Measurements from ENCODE around the gene SV2C. TPM values are rescaled to one million over a fixed set of nuclear protein-coding genes. Genes with fewer than 3 reads are reported as not detected.
"Not testable (repeated sequence)": the region's sequence is repeated elsewhere in the genome, so short reads cannot be mapped to it uniquely, and the experiment has no call there.

Gene SV2C
- total RNA-seq, 5 donors from 2014 or later (not counting 1 experiment from before 2014, with no cell fraction given) = 0.03 to 0.07 (median 0.03) TPM; not detected in 2

DNA sequence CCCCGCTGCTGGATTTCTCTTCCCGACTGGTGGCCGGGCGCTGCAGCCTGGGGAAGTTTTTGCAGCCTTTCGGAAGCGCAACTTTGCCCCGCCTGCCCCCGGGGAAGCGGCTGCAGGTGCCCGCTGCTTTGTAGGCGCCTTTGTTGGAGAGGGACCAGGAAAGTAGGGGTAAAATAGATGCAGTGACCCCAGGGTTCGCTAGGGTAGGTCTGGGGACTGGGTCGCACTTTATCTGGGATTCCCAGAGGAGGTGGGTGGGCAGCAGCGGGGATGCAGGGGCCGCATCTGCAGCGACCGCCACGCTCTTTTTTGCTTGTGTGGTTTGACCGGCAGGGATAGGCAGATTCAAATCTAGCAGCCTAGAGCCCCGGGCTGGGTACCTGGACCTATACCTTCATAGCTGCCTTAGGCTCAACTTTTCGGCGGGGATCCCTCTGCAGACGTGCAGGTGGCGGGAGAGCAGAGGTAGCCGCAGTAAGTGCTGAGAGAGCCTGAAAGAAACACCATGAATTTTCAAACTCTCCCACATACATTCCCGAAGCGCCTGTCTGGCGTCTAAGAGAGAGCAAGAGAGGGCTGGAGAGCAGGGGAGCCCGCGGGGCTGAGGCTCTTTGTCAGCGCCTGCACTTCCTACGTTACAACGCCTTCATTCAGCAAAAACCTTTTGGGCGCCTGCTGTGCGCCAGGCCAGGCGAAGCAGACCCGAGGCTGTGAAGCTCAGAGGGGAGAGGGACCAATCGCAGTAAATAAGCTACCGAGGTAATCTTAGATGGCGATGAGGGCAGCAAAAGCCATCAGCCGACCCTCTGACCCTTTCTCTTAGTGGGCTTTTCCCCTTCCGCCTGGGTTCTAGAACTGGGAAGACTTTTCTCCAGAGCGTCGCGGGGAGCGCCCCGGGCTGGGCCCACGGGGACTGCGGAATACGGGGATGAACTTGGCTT is 642 bp downstream of the SV2C start:
- Mint-ChIP-seq H3K4me1 (peaks cover 28 to 31% (median 29%) of the 10 kb centered on the region in 3 donors), H3K36me3 (no peaks in the 10 kb centered on the region), H3K4me3 (peak overlapping the region; percentile 58 to 77 (median 74)), H3K27ac (no peak overlapping the region), H3K9me3 (no peaks in the 10 kb centered on the region), H3K27me3 (peaks cover 67% of the 10 kb centered on the region in 2 donors)
- peaks cover 34 to 37% of the 10 kb centered on the region in 2 experiments for H3K27me3 ChIP-seq (replicated peaks in 1 of 2; ENCODE audit: control insufficient read depth in 2 of 2, extremely low read depth in 1 of 2, insufficient read depth in 2 of 2, low read length in 1 of 2)
- ChIA-PET POLR2A (no interaction called here), CTCF (no interaction called here)
- H3K4me1 ChIP-seq (ENCODE audit: control insufficient read depth in 1 of 2, extremely low read depth in 1 of 2, insufficient read depth in 2 of 2, low read length in 2 of 2) = peaks cover 3 to 31% of the 10 kb centered on the region in 2 experiments
- DNase-seq (peak in 1 of 35 experiments; percentile 9), ATAC-seq (replicated peaks in 1 of 4) (no peak)
- H3K36me3 ChIP-seq (ENCODE audit: control insufficient read depth in 2 of 2, extremely low read depth in 1 of 2, insufficient read depth in 1 of 2, low read length in 1 of 2) = no peaks in the 10 kb centered on the region
- 3% methylated on average over 35 of the region's 50 CpGs for WGBS (ENCODE audit: insufficient coverage)
- H3K9me3 ChIP-seq = no peaks in the 10 kb centered on the region
- no peak overlapping the region for H3K27ac ChIP-seq (ENCODE audit: low read length)
- H3K4me3 ChIP-seq (ENCODE audit: control insufficient read depth in 1 of 2, extremely low read depth in 1 of 2, low read length in 1 of 2) = peak overlapping the region in 1 of 2 donors; percentile 5

- Mint-ChIP-seq H3K27ac (no peak overlapping the region), H3K4me3 (peak overlapping the region; percentile 58 to 77 (median 74)), H3K27me3 (peaks cover 68 to 71% of the 10 kb centered on the region in 2 donors), H3K36me3 (no peaks in the 10 kb centered on the region), H3K9me3 (no peaks in the 10 kb centered on the region), H3K4me1 (peaks cover 28 to 31% (median 29%) of the 10 kb centered on the region in 3 donors)
- ChIA-PET POLR2A (no interaction called here), CTCF (no interaction called here)
- H3K9me3 ChIP-seq = no peaks in the 10 kb centered on the region
- peak in 5 of 35 experiments; percentile 9 to 28 (median 16) for DNase-seq
- peak in 1 of 4 experiments; percentile 79 for ATAC-seq (replicated peaks in 1 of 4)
- peaks cover 3 to 31% of the 10 kb centered on the region in 2 experiments for H3K4me1 ChIP-seq (ENCODE audit: control insufficient read depth in 1 of 2, extremely low read depth in 1 of 2, insufficient read depth in 2 of 2, low read length in 2 of 2)
- H3K27ac ChIP-seq (ENCODE audit: low read length) = no peak overlapping the region
- no peaks in the 10 kb centered on the region for H3K36me3 ChIP-seq (ENCODE audit: control insufficient read depth in 2 of 2, extremely low read depth in 1 of 2, insufficient read depth in 1 of 2, low read length in 1 of 2)
- 5% methylated on average over 59 of the region's 74 CpGs for WGBS (ENCODE audit: insufficient coverage)
- H3K4me3 ChIP-seq (ENCODE audit: control insufficient read depth in 1 of 2, extremely low read depth in 1 of 2, low read length in 1 of 2) = no peak overlapping the region
- peaks cover 34 to 37% of the 10 kb centered on the region in 2 experiments for H3K27me3 ChIP-seq (replicated peaks in 1 of 2; ENCODE audit: control insufficient read depth in 2 of 2, extremely low read depth in 1 of 2, insufficient read depth in 2 of 2, low read length in 1 of 2)
Observed at GRCh38 chr5:76084496-76085242, 1.5 kb downstream of the SV2C start.

DNA sequence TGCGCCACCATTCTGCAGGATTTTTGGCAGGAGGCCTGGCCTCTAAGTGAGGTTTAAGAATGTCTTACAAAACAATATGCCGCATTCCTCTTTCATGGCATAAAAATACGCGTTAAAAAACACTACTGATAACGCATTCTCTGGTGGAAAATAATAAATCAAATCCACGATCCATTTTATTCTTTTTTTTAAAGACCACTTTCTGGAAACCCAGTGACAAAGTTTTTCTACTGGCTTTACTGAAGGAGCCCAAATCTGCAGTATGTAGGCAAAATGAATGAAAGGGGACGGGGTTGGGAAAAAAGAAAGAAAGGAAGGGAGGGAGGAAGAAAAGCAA is 2.0 kb downstream of the SV2C start:
- peak overlapping the region; percentile 31 to 52 (median 51) for H3K4me3 Mint-ChIP-seq
- Histone ChIP-seq H3K27ac (ENCODE audit: low read length) (no peak overlapping the region), H3K4me1 (ENCODE audit: control insufficient read depth in 1 of 2, extremely low read depth in 1 of 2, insufficient read depth in 2 of 2, low read length in 2 of 2) (peaks cover 3 to 31% of the 10 kb centered on the region in 2 experiments), H3K4me3 (ENCODE audit: control insufficient read depth in 1 of 2, extremely low read depth in 1 of 2, low read length in 1 of 2) (no peak overlapping the region), H3K9me3 (no peaks in the 10 kb centered on the region), H3K36me3 (ENCODE audit: control insufficient read depth in 2 of 2, extremely low read depth in 1 of 2, insufficient read depth in 1 of 2, low read length in 1 of 2) (no peaks in the 10 kb centered on the region), H3K27me3 (replicated peaks in 1 of 2; ENCODE audit: control insufficient read depth in 2 of 2, extremely low read depth in 1 of 2, insufficient read depth in 2 of 2, low read length in 1 of 2) (peaks cover 33 to 37% of the 10 kb centered on the region in 2 experiments)
- ATAC-seq (replicated peaks in 1 of 4) (no peak), DNase-seq (no peak)
- H3K27ac Mint-ChIP-seq = no peak overlapping the region
- WGBS (ENCODE audit: insufficient coverage) = 38% methylated on average over 5 of the region's 7 CpGs
- ChIA-PET POLR2A (no interaction called here), CTCF (interaction anchor here in 1 of 2 donors (0.8 kb wide), 1 partner anchor 75 kb away, joined by 3 read pairs; no protein-coding TSS in a partner anchor)
- peaks cover 28 to 31% (median 29%) of the 10 kb centered on the region in 3 donors for H3K4me1 Mint-ChIP-seq
- peaks cover 64 to 69% of the 10 kb centered on the region in 2 donors for H3K27me3 Mint-ChIP-seq
- H3K36me3 Mint-ChIP-seq = no peaks in the 10 kb centered on the region
- H3K9me3 Mint-ChIP-seq = no peaks in the 10 kb centered on the region

DNA sequence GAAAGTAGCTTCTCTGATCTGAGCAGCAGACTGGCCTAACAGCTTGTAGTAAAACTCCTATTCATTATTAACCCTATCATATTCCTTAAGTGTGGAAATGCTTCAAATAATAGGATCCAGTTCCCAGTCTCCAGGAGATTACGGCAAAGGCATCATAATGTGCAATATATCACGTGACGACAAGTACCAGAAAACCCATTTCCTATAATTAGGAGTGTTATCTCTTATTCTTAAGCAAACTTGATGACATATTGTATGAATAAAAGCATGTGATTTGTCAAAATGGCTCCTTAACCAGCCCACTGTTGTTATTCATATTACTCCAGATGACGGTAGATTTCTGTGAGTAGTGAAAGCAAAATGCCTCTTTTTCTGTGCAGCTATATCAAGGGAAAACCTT is 2.9 kb downstream of the SV2C start:
- peaks cover 25 to 34% of the 10 kb centered on the region in 2 experiments for H3K27me3 ChIP-seq (replicated peaks in 1 of 2; ENCODE audit: control insufficient read depth in 2 of 2, extremely low read depth in 1 of 2, insufficient read depth in 2 of 2, low read length in 1 of 2)
- no CpG with 5 or more reads among the region's 4 CpGs for WGBS (ENCODE audit: insufficient coverage)
- peaks cover 59 to 64% of the 10 kb centered on the region in 2 donors for H3K27me3 Mint-ChIP-seq
- ChIA-PET CTCF (interaction anchor here in 1 of 2 donors (0.8 kb wide), 1 partner anchor 74 kb away, joined by 3 read pairs; no protein-coding TSS in a partner anchor), POLR2A (interaction anchor here in 1 of 2 donors (0.6 kb wide), 1 partner anchor 12 kb away, joined by 5 read pairs; no protein-coding TSS in a partner anchor)
- no peaks in the 10 kb centered on the region for H3K36me3 Mint-ChIP-seq
- H3K9me3 ChIP-seq = no peaks in the 10 kb centered on the region
- no peak overlapping the region for H3K27ac Mint-ChIP-seq
- no peaks in the 10 kb centered on the region for H3K36me3 ChIP-seq (ENCODE audit: control insufficient read depth in 2 of 2, extremely low read depth in 1 of 2, insufficient read depth in 1 of 2, low read length in 1 of 2)
- no peak for ATAC-seq (replicated peaks in 1 of 4)
- H3K4me3 ChIP-seq (ENCODE audit: control insufficient read depth in 1 of 2, extremely low read depth in 1 of 2, low read length in 1 of 2) = no peak overlapping the region
- no peak overlapping the region for H3K27ac ChIP-seq (ENCODE audit: low read length)
- no peaks in the 10 kb centered on the region for H3K9me3 Mint-ChIP-seq
- peak overlapping the region in 1 of 3 donors; percentile 52 for H3K4me3 Mint-ChIP-seq
- H3K4me1 Mint-ChIP-seq = peaks cover 28 to 31% (median 29%) of the 10 kb centered on the region in 3 donors
- no peak for DNase-seq
- peaks cover 3 to 31% of the 10 kb centered on the region in 2 experiments for H3K4me1 ChIP-seq (ENCODE audit: control insufficient read depth in 1 of 2, extremely low read depth in 1 of 2, insufficient read depth in 2 of 2, low read length in 2 of 2)

DNA sequence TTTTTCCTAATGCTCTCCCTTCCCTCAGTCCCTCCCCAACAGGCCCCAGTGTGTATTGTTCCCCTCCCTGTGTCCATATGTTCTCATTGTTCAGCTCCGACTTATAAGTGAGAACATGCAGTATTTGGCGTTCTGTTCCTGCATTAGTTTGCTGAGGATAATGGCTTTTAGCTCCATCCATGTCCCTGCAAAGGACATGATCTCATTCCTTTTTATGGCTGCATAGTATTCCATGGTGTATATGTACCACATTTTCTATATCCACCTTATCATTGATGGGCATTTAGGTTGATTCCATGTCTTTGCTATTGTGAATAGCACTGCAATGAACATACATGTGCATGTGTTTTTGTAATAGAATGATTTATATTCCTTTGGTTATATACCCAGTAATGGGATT is 6.0 kb downstream of the SV2C start:
- peaks cover 8 to 16% of the 10 kb centered on the region in 2 experiments for H3K27me3 ChIP-seq (replicated peaks in 1 of 2; ENCODE audit: control insufficient read depth in 2 of 2, extremely low read depth in 1 of 2, insufficient read depth in 2 of 2, low read length in 1 of 2)
- POLR2A ChIA-PET; H3K4me1 Mint-ChIP-seq; ATAC-seq (replicated peaks in 1 of 4); H3K27ac Mint-ChIP-seq; H3K27ac ChIP-seq (ENCODE audit: low read length); H3K9me3 ChIP-seq; DNase-seq; H3K36me3 Mint-ChIP-seq; H3K36me3 ChIP-seq (ENCODE audit: control insufficient read depth in 2 of 2, extremely low read depth in 1 of 2, insufficient read depth in 1 of 2, low read length in 1 of 2); H3K4me3 ChIP-seq (ENCODE audit: control insufficient read depth in 1 of 2, extremely low read depth in 1 of 2, low read length in 1 of 2); H3K9me3 Mint-ChIP-seq; H3K4me1 ChIP-seq (ENCODE audit: control insufficient read depth in 1 of 2, extremely low read depth in 1 of 2, insufficient read depth in 2 of 2, low read length in 2 of 2); H3K4me3 Mint-ChIP-seq: not testable (repeated sequence)
- no CpG with 5 or more reads among the region's 2 CpGs for WGBS (ENCODE audit: insufficient coverage)
- peaks cover 39 to 52% of the 10 kb centered on the region in 2 donors for H3K27me3 Mint-ChIP-seq
- CTCF ChIA-PET = interaction anchor here in 1 of 2 donors (0.6 to 0.9 kb wide), 2 partner anchors 36 to 454 kb away, joined by 3 to 8 read pairs; no protein-coding TSS in a partner anchor

DNA sequence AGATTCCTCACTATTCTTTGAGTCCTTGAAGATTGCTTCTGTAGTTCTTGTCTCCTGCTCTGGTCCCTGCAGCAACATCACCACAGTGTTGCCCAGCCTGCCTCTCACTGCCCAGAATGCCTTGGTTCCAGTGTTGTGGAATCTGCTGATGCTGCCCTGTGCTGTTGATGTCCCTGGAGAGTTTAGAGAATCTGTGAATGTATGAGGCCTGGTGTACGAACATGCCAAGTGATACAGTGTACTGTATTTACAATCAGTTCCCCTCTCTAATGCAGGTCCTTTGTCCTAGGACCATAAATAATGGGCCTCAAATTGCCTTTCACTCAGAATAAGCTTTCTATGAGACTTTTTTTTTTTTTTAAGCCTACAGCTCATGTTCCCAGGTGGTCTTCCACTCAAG is 8.2 kb downstream of the SV2C start:
- Histone ChIP-seq H3K4me1 (ENCODE audit: control insufficient read depth in 1 of 2, extremely low read depth in 1 of 2, insufficient read depth in 2 of 2, low read length in 2 of 2) (no peaks in the 10 kb centered on the region), H3K27me3 (replicated peaks in 1 of 2; ENCODE audit: control insufficient read depth in 2 of 2, extremely low read depth in 1 of 2, insufficient read depth in 2 of 2, low read length in 1 of 2) (peaks cover 0 to 3% of the 10 kb centered on the region in 2 experiments), H3K36me3 (ENCODE audit: control insufficient read depth in 2 of 2, extremely low read depth in 1 of 2, insufficient read depth in 1 of 2, low read length in 1 of 2) (no peaks in the 10 kb centered on the region), H3K27ac (ENCODE audit: low read length) (no peak overlapping the region), H3K4me3 (ENCODE audit: control insufficient read depth in 1 of 2, extremely low read depth in 1 of 2, low read length in 1 of 2) (no peak overlapping the region), H3K9me3 (no peaks in the 10 kb centered on the region)
- no peak overlapping the region for H3K4me3 Mint-ChIP-seq
- no peaks in the 10 kb centered on the region for H3K36me3 Mint-ChIP-seq
- no peak for ATAC-seq (replicated peaks in 1 of 4)
- H3K9me3 Mint-ChIP-seq = no peaks in the 10 kb centered on the region
- no peak for DNase-seq
- ChIA-PET CTCF (no interaction called here), POLR2A (no interaction called here)
- H3K27ac Mint-ChIP-seq = no peak overlapping the region
- peaks cover 22 to 37% of the 10 kb centered on the region in 2 donors for H3K27me3 Mint-ChIP-seq
- no CpG with 5 or more reads among the region's 1 CpG for WGBS (ENCODE audit: insufficient coverage)
- no peaks in the 10 kb centered on the region for H3K4me1 Mint-ChIP-seq

All from T-cell (primary cell).